Measurements from ENCODE around the gene APBB3.

DNA sequence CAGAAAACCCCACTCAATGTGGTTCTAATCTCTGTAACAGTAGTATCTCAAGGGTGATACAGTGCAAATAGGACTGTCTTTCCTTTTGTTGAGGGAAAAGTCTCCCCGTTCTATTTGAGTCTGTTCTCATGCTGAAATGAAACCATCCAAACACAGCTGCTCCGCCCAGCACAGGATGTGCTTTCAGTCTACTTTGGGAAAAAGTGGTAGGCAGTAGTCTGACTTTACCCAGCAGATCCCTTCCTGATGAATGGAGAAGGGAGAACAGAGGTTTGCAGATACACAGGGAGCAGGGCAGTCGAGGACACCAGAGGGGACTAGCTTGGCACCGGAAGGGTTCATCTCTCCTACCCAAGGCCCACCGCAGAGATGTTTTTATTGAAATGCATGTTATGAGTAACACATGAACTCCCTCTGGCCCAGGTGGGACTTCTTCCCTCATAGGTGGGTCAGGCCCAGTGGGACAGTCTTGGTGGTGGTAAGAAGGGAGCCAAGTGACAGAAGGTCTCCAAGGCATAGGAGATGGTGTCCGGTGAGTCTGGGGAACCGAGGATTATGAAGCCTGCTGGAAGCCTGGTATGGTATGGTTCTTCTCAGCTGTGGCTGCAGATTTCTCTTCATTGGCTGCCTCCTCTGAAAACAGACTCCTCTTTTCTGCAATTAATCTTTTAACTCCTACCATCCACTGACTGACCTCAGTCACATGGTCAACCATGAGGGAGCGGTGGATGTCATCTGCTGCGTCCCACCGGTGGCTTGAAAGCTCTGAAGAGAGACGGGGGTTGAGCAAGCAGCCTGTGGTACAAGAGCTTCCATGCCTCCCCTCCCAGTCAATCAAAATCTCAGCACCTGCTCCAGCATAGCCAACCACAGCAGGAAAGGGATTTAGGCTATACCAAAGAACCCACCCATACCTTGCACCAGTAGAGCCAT is 14.0 kb downstream of the APBB3 start:
- TF ChIP-seq, protein P1, sequence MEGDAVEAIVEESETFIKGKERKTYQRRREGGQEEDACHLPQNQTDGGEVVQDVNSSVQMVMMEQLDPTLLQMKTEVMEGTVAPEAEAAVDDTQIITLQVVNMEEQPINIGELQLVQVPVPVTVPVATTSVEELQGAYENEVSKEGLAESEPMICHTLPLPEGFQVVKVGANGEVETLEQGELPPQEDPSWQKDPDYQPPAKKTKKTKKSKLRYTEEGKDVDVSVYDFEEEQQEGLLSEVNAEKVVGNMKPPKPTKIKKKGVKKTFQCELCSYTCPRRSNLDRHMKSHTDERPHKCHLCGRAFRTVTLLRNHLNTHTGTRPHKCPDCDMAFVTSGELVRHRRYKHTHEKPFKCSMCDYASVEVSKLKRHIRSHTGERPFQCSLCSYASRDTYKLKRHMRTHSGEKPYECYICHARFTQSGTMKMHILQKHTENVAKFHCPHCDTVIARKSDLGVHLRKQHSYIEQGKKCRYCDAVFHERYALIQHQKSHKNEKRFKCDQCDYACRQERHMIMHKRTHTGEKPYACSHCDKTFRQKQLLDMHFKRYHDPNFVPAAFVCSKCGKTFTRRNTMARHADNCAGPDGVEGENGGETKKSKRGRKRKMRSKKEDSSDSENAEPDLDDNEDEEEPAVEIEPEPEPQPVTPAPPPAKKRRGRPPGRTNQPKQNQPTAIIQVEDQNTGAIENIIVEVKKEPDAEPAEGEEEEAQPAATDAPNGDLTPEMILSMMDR (IDR thresholded peaks at IDR 0.05), result no peak
- no peak for TF ChIP-seq POLR2A (IDR thresholded peaks at IDR 0.05)
